Vagina (tissue), 2 donors: ENCODE results near the gene E2F6.

Source experiments
- POLR2A ChIP-seq, 2 donors: fragments of 450-650 bp; IDR thresholded peaks; one replicate each; pipeline ENCODE4 v1.6.1; 2017; ENCODE audit warnings: antibody characterized with exemption in 2 of 2, mild to moderate bottlenecking in 2 of 2, moderate library complexity in 2 of 2
- TF ChIP-seq, protein P1 (sequence below), 3 experiments: fragments of 450-650 bp in 2 of 3; fragments of 200-600 bp in 1 of 3; sonication (generic) in 1 of 3; IDR thresholded peaks; one replicate each; pipeline ENCODE4 v1.5.1; 2017 to 2019; ENCODE audit warnings: antibody characterized with exemption in 3 of 3, mild to moderate bottlenecking in 2 of 3, moderate library complexity in 2 of 3

DNA sequence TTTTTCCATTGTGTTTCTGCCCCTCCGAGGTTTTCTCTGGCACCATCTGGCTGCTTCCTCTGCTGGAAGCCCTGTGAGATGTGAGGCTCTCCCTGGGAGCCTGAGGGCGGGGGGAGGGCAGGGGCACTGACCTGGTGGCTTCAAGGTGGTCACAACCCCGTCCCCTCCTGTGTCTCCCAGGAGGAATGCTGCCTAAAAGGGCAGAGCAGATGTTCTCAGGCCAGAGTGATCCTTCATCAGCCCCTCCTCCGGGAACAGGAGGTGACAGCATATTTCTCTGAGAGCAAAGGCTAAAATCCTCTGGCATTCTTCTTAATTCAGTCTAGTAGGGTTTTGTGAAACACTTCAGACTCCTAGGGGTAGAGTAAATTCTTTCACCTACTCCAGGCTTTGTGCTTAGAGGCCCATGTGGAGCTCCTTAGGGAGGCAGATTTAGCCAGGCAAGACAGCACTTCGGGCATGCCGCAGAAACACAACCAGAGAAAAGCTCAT lies 49.6 kb upstream of the E2F6 start:
- TF ChIP-seq, protein P1, sequence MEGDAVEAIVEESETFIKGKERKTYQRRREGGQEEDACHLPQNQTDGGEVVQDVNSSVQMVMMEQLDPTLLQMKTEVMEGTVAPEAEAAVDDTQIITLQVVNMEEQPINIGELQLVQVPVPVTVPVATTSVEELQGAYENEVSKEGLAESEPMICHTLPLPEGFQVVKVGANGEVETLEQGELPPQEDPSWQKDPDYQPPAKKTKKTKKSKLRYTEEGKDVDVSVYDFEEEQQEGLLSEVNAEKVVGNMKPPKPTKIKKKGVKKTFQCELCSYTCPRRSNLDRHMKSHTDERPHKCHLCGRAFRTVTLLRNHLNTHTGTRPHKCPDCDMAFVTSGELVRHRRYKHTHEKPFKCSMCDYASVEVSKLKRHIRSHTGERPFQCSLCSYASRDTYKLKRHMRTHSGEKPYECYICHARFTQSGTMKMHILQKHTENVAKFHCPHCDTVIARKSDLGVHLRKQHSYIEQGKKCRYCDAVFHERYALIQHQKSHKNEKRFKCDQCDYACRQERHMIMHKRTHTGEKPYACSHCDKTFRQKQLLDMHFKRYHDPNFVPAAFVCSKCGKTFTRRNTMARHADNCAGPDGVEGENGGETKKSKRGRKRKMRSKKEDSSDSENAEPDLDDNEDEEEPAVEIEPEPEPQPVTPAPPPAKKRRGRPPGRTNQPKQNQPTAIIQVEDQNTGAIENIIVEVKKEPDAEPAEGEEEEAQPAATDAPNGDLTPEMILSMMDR (IDR thresholded peaks at IDR 0.05): no peak
- TF ChIP-seq POLR2A (IDR thresholded peaks at IDR 0.05): no peak
